Measurements from ENCODE around the gene ERP27. TPM values are rescaled to one million over a fixed set of nuclear protein-coding genes. Genes with fewer than 3 reads are reported as not detected.

ERP27 gene
- polyA plus RNA-seq (2012; ENCODE audit: missing spikeins): 0.91 TPM

GRCh38 chr12:14938301-14938700 is at the start of gene ERP27:
Gene ERP27, minus strand, starts transcription at chr12:14938537. Its CDS starts 29 bp downstream, at chr12:14938508.
- no peak for TF ChIP-seq POLR2AphosphoS5 (IDR thresholded peaks at IDR 0.05; ENCODE audit: low read depth, low read length)
- no peak for TF ChIP-seq POLR2A (IDR thresholded peaks at IDR 0.05; ENCODE audit: low read depth, low read length)
- no peak for TF ChIP-seq TAF1 (IDR thresholded peaks at IDR 0.05; ENCODE audit: borderline replicate concordance, low read depth, low read length)
- no peak for FAIRE-seq
- no peak for DNase-seq (ENCODE audit: insufficient read length)

DNA sequence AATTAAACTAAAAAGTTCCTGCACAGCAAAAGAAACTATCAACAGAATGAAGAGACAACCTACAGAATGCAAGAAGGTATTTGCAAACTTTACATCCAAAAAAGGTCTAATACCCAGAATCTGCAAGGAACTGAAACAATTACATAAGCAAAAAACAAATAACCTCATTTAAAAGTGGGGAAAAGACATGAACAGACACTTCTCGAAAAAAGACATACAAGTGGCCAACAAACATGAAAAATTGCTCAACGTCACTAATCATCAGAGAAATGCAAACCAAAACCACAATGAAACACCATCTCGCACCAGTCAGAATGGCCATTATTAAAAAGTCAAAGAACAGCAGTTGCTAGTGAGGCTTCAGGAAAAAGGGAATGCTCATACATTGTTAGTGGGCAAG is 49.7 kb upstream of the ERP27 start:
- peak; percentile 80 for FAIRE-seq
- DNase-seq (ENCODE audit: insufficient read length): no peak
- TF ChIP-seq POLR2AphosphoS5 (IDR thresholded peaks at IDR 0.05; ENCODE audit: low read depth, low read length) (no peak), POLR2A (IDR thresholded peaks at IDR 0.05; ENCODE audit: low read depth, low read length) (no peak)

DNA sequence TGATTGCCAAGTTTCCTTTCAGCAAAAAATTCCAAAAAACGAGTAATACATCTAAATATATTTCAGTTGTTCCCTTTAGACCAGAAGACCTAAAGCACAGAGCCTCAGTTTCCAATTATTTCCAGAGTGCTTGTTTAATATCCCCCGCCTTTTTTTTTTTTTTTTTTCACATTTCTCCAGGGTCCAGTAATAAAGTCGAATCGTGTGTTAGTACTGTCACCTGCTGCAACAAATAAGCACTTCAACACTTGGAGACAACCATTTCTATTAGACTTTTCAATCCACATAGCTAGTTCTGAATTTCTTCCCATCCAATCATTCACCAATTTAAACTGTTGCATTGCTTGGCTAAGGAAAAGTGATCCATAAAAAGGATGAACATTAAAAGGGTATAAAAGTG is 48.1 kb upstream of the ERP27 start:
- no peak for FAIRE-seq
- TF ChIP-seq POLR2A (IDR thresholded peaks at IDR 0.05; ENCODE audit: low read depth, low read length): no peak
- TF ChIP-seq TAF1 (IDR thresholded peaks at IDR 0.05; ENCODE audit: borderline replicate concordance, low read depth, low read length): no peak
- TF ChIP-seq POLR2AphosphoS5 (IDR thresholded peaks at IDR 0.05; ENCODE audit: low read depth, low read length): no peak
- DNase-seq (ENCODE audit: insufficient read length): no peak

- TF ChIP-seq TAF1 (IDR thresholded peaks at IDR 0.05; ENCODE audit: borderline replicate concordance, low read depth, low read length) (no peak), POLR2AphosphoS5 (IDR thresholded peaks at IDR 0.05; ENCODE audit: low read depth, low read length) (no peak), POLR2A (IDR thresholded peaks at IDR 0.05; ENCODE audit: low read depth, low read length) (no peak)
- FAIRE-seq (no peak), DNase-seq (ENCODE audit: insufficient read length) (no peak)
Measured at GRCh38 chr12:14984766-14985285, 46.5 kb upstream of the ERP27 start.

DNA sequence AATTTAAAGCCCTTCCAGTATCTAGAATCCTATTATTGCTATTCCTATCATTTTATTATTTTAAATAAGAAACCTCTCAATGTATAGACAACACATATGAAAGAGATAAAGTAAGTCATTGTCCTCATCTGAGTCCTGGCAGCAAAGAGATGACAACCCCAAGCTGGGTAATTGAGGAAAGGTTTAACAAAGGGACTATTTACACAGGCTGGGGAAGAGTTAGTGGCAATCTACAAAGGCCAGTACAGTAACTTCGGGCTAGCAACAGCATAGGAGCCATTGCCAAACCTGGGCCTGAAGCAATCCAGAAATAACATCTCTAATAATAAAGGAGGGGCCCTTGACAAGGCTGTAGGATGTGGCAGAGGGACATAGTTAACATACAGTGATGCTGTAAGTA is 45.7 kb upstream of the ERP27 start:
- FAIRE-seq (no peak), DNase-seq (ENCODE audit: insufficient read length) (no peak)
- TF ChIP-seq POLR2AphosphoS5 (IDR thresholded peaks at IDR 0.05; ENCODE audit: low read depth, low read length): no peak
- TF ChIP-seq TAF1 (IDR thresholded peaks at IDR 0.05; ENCODE audit: borderline replicate concordance, low read depth, low read length): no peak
- no peak for TF ChIP-seq POLR2A (IDR thresholded peaks at IDR 0.05; ENCODE audit: low read depth, low read length)

GRCh38 chr12:14982991-14983390 is 44.7 kb upstream of the ERP27 start:
- FAIRE-seq (no peak), DNase-seq (ENCODE audit: insufficient read length) (no peak)
- TF ChIP-seq POLR2A (IDR thresholded peaks at IDR 0.05; ENCODE audit: low read depth, low read length) (no peak), TAF1 (IDR thresholded peaks at IDR 0.05; ENCODE audit: borderline replicate concordance, low read depth, low read length) (no peak), POLR2AphosphoS5 (IDR thresholded peaks at IDR 0.05; ENCODE audit: low read depth, low read length) (no peak)

GRCh38 chr12:14982562-14982961 is 44.2 kb upstream of the ERP27 start:
- TF ChIP-seq TAF1 (IDR thresholded peaks at IDR 0.05; ENCODE audit: borderline replicate concordance, low read depth, low read length): no peak
- no peak for TF ChIP-seq POLR2AphosphoS5 (IDR thresholded peaks at IDR 0.05; ENCODE audit: low read depth, low read length)
- no peak for TF ChIP-seq POLR2A (IDR thresholded peaks at IDR 0.05; ENCODE audit: low read depth, low read length)
- DNase-seq (ENCODE audit: insufficient read length): no peak
- peak; percentile 50 for FAIRE-seq

- TF ChIP-seq POLR2AphosphoS5 (IDR thresholded peaks at IDR 0.05; ENCODE audit: low read depth, low read length): no peak
- TF ChIP-seq POLR2A (IDR thresholded peaks at IDR 0.05; ENCODE audit: low read depth, low read length): no peak
- TF ChIP-seq TAF1 (IDR thresholded peaks at IDR 0.05; ENCODE audit: borderline replicate concordance, low read depth, low read length): no peak
- DNase-seq (ENCODE audit: insufficient read length) (no peak), FAIRE-seq (no peak)
Measured at GRCh38 chr12:14981049-14981448, 42.7 kb upstream of the ERP27 start.

GRCh38 chr12:14979468-14979867 is 41.1 kb upstream of the ERP27 start:
- no peak for FAIRE-seq
- no peak for DNase-seq (ENCODE audit: insufficient read length)
- TF ChIP-seq POLR2A (IDR thresholded peaks at IDR 0.05; ENCODE audit: low read depth, low read length) (no peak), TAF1 (IDR thresholded peaks at IDR 0.05; ENCODE audit: borderline replicate concordance, low read depth, low read length) (no peak), POLR2AphosphoS5 (IDR thresholded peaks at IDR 0.05; ENCODE audit: low read depth, low read length) (no peak)

DNA sequence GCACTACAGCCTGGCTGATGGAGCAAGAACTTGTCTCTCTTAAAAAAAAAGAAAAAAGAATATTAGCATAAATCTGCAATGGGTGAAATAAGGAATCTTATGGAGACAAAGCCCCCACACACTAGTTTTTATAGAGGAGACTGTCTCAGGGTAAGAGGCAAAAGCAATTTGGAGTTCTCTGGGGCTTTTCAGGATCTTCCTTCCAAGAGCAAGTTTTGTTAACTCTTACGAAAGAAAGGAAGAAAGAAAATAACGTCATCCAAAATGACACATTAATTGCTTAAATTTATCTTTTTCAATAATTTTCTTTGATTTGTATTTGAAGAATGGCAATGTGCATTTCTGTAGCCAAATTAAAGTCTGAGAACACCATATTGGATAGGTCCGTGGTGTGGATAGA is 38.3 kb upstream of the ERP27 start:
- no peak for DNase-seq (ENCODE audit: insufficient read length)
- FAIRE-seq: no peak
- TF ChIP-seq POLR2A (IDR thresholded peaks at IDR 0.05; ENCODE audit: low read depth, low read length) (no peak), TAF1 (IDR thresholded peaks at IDR 0.05; ENCODE audit: borderline replicate concordance, low read depth, low read length) (no peak), POLR2AphosphoS5 (IDR thresholded peaks at IDR 0.05; ENCODE audit: low read depth, low read length) (no peak)

GRCh38 chr12:14975457-14975856 is 37.1 kb upstream of the ERP27 start:
- FAIRE-seq (no peak), DNase-seq (ENCODE audit: insufficient read length) (no peak)
- TF ChIP-seq TAF1 (IDR thresholded peaks at IDR 0.05; ENCODE audit: borderline replicate concordance, low read depth, low read length) (no peak), POLR2A (IDR thresholded peaks at IDR 0.05; ENCODE audit: low read depth, low read length) (no peak), POLR2AphosphoS5 (IDR thresholded peaks at IDR 0.05; ENCODE audit: low read depth, low read length) (no peak)

GRCh38 chr12:14974633-14975032 is 36.3 kb upstream of the ERP27 start:
- no peak for DNase-seq (ENCODE audit: insufficient read length)
- TF ChIP-seq POLR2A (IDR thresholded peaks at IDR 0.05; ENCODE audit: low read depth, low read length): no peak
- TF ChIP-seq TAF1 (IDR thresholded peaks at IDR 0.05; ENCODE audit: borderline replicate concordance, low read depth, low read length): no peak
- TF ChIP-seq POLR2AphosphoS5 (IDR thresholded peaks at IDR 0.05; ENCODE audit: low read depth, low read length): no peak
- no peak for FAIRE-seq

- no peak for FAIRE-seq
- no peak for DNase-seq (ENCODE audit: insufficient read length)
- no peak for TF ChIP-seq TAF1 (IDR thresholded peaks at IDR 0.05; ENCODE audit: borderline replicate concordance, low read depth, low read length)
- TF ChIP-seq POLR2A (IDR thresholded peaks at IDR 0.05; ENCODE audit: low read depth, low read length): no peak
- no peak for TF ChIP-seq POLR2AphosphoS5 (IDR thresholded peaks at IDR 0.05; ENCODE audit: low read depth, low read length)
Measured at GRCh38 chr12:14972816-14973215, 34.5 kb upstream of the ERP27 start, which contains the start of gene PDE6H. Gene PDE6H, plus strand, starts transcription at chr12:14973042. Its CDS starts 4,971 bp downstream, at chr12:14978013.
